PC-3 (cell line): ENCODE results near the gene CRIP2. TPM values are rescaled to one million over a fixed set of nuclear protein-coding genes. Genes with fewer than 3 reads are reported as not detected.

Experiments
- ATAC-seq: fragments of 200-7000 bp; cut with Tn5 transposase; 2 replicates; pipeline ENCODE4 v1.9.1; 2020; ENCODE audit warnings: mild to moderate bottlenecking, moderate library complexity
- BruUV-seq: library from RNA; stranded (reverse); fragments of 400-500 nt; replicated peaks from 2 replicates; lab custom pipeline; 2021; lab: Mats Ljungman, UMichigan
- CTCF ChIA-PET: fragments of 300-600 bp; sonication (Branson Sonifier 250); formaldehyde crosslinking; loops from one replicate; lab custom pipeline; 2022; ENCODE audit warnings: antibody characterized with exemption; lab: Charles Lee
- POLR2A ChIA-PET: fragments of 300-600 bp; sonication (Branson Sonifier 250); formaldehyde crosslinking; loops from one replicate; lab custom pipeline; 2022; ENCODE audit warnings: antibody characterized with exemption; ENCODE audit not compliant: unreplicated experiment; lab: Charles Lee
- DNase-seq: peaks from one replicate; pipeline ENCODE4 v3.0.0-alpha.2; 2015
- H2AFZ ChIP-seq: fragments of 300-600 bp; sonication (generic); 2 replicates; pipeline ENCODE4 v1.6.0; 2016; ENCODE audit warnings: antibody characterized with exemption, low read length
- H3F3A ChIP-seq: fragments of 300-600 bp; sonication (generic); one replicate; pipeline ENCODE4 v1.6.0; 2017; ENCODE audit warnings: antibody characterized with exemption, low read length, control low read depth, mild to moderate bottlenecking; ENCODE audit not compliant: unreplicated experiment
- H3K27ac ChIP-seq: fragments of 300-600 bp; sonication (generic); 2 replicates; pipeline ENCODE4 v1.5.1; 2016; ENCODE audit warnings: mild to moderate bottlenecking, low read length
- H3K27me3 ChIP-seq: fragments of 300-600 bp; sonication (generic); 2 replicates; pipeline ENCODE4 v1.6.1; 2016; ENCODE audit warnings: low read length, mixed read lengths
- H3K36me3 ChIP-seq: fragments of 300-600 bp; sonication (generic); 2 replicates; pipeline ENCODE4 v1.6.1; 2016; ENCODE audit warnings: low read depth, mixed run types, low read length, mixed read lengths
- H3K4me1 ChIP-seq: fragments of 300-600 bp; sonication (generic); 2 replicates; pipeline ENCODE4 v1.5.1; 2016; ENCODE audit warnings: low read length; ENCODE audit not compliant: insufficient read depth
- H3K4me2 ChIP-seq: fragments of 300-600 bp; sonication (generic); 2 replicates; pipeline ENCODE4 v1.6.0; 2016; ENCODE audit warnings: low read length
- H3K4me3 ChIP-seq: fragments of 300-600 bp; sonication (generic); 2 replicates; pipeline ENCODE4 v1.5.1; 2016; ENCODE audit warnings: mild to moderate bottlenecking, low read length, mixed read lengths
- H3K79me2 ChIP-seq: fragments of 300-600 bp; sonication (generic); 2 replicates; pipeline ENCODE4 v1.6.1; 2017; ENCODE audit warnings: low read length, mixed read lengths
- H3K9ac ChIP-seq: fragments of 300-600 bp; sonication (generic); 2 replicates; pipeline ENCODE4 v1.6.0; 2016; ENCODE audit warnings: mild to moderate bottlenecking, low read length
- H3K9me2 ChIP-seq: fragments of 300-600 bp; sonication (generic); replicated peaks from 2 replicates; pipeline ENCODE4 v1.6.1; 2016; ENCODE audit warnings: mixed run types, low read length, mixed read lengths
- H3K9me3 ChIP-seq: fragments of 300-600 bp; sonication (generic); 2 replicates; pipeline ENCODE4 v1.6.1; 2016; ENCODE audit warnings: low read length, mixed read lengths
- H4K20me1 ChIP-seq: fragments of 300-600 bp; sonication (generic); 2 replicates; pipeline ENCODE4 v1.6.1; 2016; ENCODE audit warnings: low read length, mixed read lengths
- EZH2 ChIP-seq: fragments of 300-600 bp; sonication (generic); IDR thresholded peaks from one replicate; pipeline ENCODE4 v1.6.1; 2017; ENCODE audit warnings: antibody characterized with exemption, mild to moderate bottlenecking, low read length; ENCODE audit not compliant: unreplicated experiment
- EZH2phosphoT487 ChIP-seq: fragments of 300-600 bp; sonication (generic); IDR thresholded peaks from 2 replicates; pipeline ENCODE4 v1.6.1; 2018; ENCODE audit warnings: mild to moderate bottlenecking, antibody characterized with exemption, low read length, borderline replicate concordance
- intact Hi-C: fragments of 100-400 bp; cut with micrococcal nuclease; formaldehyde crosslinking; loops from 2 replicates; pipeline ENCODE4 v1.9.0; 2023
- total RNA-seq: library from RNA; depleted of rRNA; stranded (reverse); fragments of >200 nt; gene quantifications from 2 replicates; pipeline ENCODE4 v1.2.3, GENCODE V29; 2014
- TF ChIP-seq, protein P1 (sequence below): fragments of 300-600 bp; sonication (generic); conservative IDR thresholded peaks from 2 replicates; pipeline ENCODE4 v1.5.1; 2017; ENCODE audit warnings: antibody characterized with exemption, low read depth, mild to moderate bottlenecking, low read length

CRIP2 gene
- total RNA-seq, 1 experiment from 2014 or later, result 100 TPM

DNA sequence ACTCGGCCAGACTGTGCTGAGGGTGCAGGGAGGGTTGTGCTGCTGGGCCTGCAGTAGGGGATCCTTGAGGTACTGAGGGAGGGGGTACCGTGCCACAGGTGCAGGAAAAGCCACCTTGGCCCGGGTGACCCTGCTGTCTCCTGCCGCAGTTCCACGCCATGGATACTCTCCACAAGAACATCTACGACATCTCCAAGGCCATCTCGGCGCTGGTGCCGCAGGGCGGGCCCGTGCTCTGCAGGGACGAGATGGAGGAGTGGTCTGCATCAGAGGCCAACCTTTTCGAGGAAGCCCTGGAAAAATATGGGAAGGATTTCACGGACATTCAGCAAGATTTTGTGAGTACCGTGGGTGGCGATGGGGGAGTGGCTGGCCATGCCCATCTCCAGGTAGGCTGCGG lies 14.0 kb upstream of the CRIP2 start:
- no peaks in the 10 kb centered on the region for H3K79me2 ChIP-seq
- H3K9me3 ChIP-seq, result no peaks in the 10 kb centered on the region
- intact Hi-C loops, result no loop called here
- no peaks in the 10 kb centered on the region for H3K27me3 ChIP-seq
- ChIA-PET CTCF (no interaction called here), POLR2A (no interaction called here)
- H3K4me2 ChIP-seq, result no peak overlapping the region
- H3K36me3 ChIP-seq, result no peaks in the 10 kb centered on the region; the same call in 1 of the 2 replicates
- H3K9ac ChIP-seq, result no peak overlapping the region
- H4K20me1 ChIP-seq, result no peaks in the 10 kb centered on the region
- no peaks in the 10 kb centered on the region for H3K9me2 ChIP-seq
- no peak overlapping the region for H2AFZ ChIP-seq
- ATAC-seq, result no peak
- no peak for DNase-seq
- TF ChIP-seq, protein P1, sequence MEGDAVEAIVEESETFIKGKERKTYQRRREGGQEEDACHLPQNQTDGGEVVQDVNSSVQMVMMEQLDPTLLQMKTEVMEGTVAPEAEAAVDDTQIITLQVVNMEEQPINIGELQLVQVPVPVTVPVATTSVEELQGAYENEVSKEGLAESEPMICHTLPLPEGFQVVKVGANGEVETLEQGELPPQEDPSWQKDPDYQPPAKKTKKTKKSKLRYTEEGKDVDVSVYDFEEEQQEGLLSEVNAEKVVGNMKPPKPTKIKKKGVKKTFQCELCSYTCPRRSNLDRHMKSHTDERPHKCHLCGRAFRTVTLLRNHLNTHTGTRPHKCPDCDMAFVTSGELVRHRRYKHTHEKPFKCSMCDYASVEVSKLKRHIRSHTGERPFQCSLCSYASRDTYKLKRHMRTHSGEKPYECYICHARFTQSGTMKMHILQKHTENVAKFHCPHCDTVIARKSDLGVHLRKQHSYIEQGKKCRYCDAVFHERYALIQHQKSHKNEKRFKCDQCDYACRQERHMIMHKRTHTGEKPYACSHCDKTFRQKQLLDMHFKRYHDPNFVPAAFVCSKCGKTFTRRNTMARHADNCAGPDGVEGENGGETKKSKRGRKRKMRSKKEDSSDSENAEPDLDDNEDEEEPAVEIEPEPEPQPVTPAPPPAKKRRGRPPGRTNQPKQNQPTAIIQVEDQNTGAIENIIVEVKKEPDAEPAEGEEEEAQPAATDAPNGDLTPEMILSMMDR, result no peak
- TF ChIP-seq EZH2phosphoT487 (no peak), EZH2 (no peak)
- H3K4me1 ChIP-seq, result peaks cover 5% of the 10 kb centered on the region; the same call in 1 of the 2 replicates
- no peak overlapping the region for H3K27ac ChIP-seq
- no peak overlapping the region for H3K4me3 ChIP-seq
- BruUV-seq, result no TSS peak
- no peaks in the 10 kb centered on the region for H3F3A ChIP-seq

DNA sequence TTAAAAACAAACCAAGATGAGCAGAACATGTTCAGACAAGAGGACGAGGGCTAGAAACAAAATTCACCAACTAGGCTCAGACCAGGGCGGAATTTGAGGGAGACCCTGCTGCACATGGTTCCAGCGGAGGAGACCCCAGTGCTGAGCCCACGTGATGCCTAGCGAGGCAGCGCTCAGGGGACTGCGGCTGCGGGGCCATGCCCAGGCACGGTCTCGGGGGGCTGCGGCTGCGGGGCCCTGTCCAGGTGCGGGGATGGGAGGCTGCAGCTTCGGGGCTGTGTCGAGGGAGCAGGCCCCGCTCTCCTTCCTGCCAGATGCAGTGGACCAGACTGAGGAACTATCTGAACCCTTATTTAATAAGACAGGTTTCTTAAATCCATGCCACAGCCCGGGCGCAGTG lies 12.7 kb upstream of the CRIP2 start:
- no peaks in the 10 kb centered on the region for H4K20me1 ChIP-seq
- no peaks in the 10 kb centered on the region for H3K9me3 ChIP-seq
- H2AFZ ChIP-seq, result no peak overlapping the region
- H3K4me2 ChIP-seq, result no peak overlapping the region
- ATAC-seq, result no peak
- no peak overlapping the region for H3K9ac ChIP-seq
- intact Hi-C loops, result no loop called here
- H3K9me2 ChIP-seq, result no peaks in the 10 kb centered on the region
- BruUV-seq, result no TSS peak
- no peak for TF ChIP-seq EZH2phosphoT487
- TF ChIP-seq, protein P1, result no peak
- no peak for TF ChIP-seq EZH2
- no peak for DNase-seq
- no peak overlapping the region for H3K27ac ChIP-seq
- H3K36me3 ChIP-seq, result no peaks in the 10 kb centered on the region; the same call in 1 of the 2 replicates
- peaks cover 6% of the 10 kb centered on the region; the same call in 1 of the 2 replicates for H3K4me1 ChIP-seq
- no peaks in the 10 kb centered on the region for H3K27me3 ChIP-seq
- no peak overlapping the region for H3K4me3 ChIP-seq
- no peaks in the 10 kb centered on the region for H3F3A ChIP-seq
- H3K79me2 ChIP-seq, result no peaks in the 10 kb centered on the region
- POLR2A ChIA-PET, result no interaction called here
- CTCF ChIA-PET, result no interaction called here

DNA sequence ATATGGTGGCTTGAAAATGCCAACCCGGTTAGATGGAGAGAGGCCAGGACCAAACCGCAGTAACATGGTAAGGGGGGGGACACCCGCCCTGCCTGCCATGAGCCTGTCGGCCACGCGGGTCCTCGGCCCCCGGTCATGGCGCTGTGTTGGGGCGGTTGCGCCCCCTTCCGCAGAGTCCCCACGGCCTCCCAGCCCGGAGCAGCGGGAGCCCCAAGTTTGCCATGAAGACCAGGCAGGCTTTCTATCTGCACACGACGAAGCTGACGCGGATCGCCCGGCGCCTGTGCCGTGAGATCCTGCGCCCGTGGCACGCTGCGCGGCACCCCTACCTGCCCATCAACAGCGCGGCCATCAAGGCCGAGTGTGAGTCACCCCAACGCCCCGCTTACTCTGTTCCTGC lies 10.1 kb upstream of the CRIP2 start:
- H3K9me2 ChIP-seq, result no peaks in the 10 kb centered on the region
- peaks cover 6% of the 10 kb centered on the region; the same call in 1 of the 2 replicates for H3K4me1 ChIP-seq
- H3F3A ChIP-seq, result no peaks in the 10 kb centered on the region
- H2AFZ ChIP-seq, result no peak overlapping the region
- BruUV-seq, result no TSS peak
- no peaks in the 10 kb centered on the region; the same call in 1 of the 2 replicates for H3K36me3 ChIP-seq
- H3K4me2 ChIP-seq, result no peak overlapping the region
- H3K79me2 ChIP-seq, result no peaks in the 10 kb centered on the region
- TF ChIP-seq EZH2phosphoT487 (no peak), EZH2 (no peak)
- TF ChIP-seq, protein P1, result no peak
- ChIA-PET POLR2A (no interaction called here), CTCF (no interaction called here)
- no peaks in the 10 kb centered on the region for H3K27me3 ChIP-seq
- ATAC-seq, result no peak
- DNase-seq, result no peak
- no peaks in the 10 kb centered on the region for H4K20me1 ChIP-seq
- no peak overlapping the region for H3K4me3 ChIP-seq
- intact Hi-C loops, result no loop called here
- no peak overlapping the region for H3K27ac ChIP-seq
- no peak overlapping the region for H3K9ac ChIP-seq
- no peaks in the 10 kb centered on the region for H3K9me3 ChIP-seq
